T1000 (cell line): Measurements from ENCODE around the gene MRPL12.

Experiments used
- DNase-seq: peaks from one replicate; lab custom pipeline; 2025; ENCODE audit warnings: mixed read lengths; lab: John Stamatoyannopoulos, UW

The MRPL12 gene

DNA sequence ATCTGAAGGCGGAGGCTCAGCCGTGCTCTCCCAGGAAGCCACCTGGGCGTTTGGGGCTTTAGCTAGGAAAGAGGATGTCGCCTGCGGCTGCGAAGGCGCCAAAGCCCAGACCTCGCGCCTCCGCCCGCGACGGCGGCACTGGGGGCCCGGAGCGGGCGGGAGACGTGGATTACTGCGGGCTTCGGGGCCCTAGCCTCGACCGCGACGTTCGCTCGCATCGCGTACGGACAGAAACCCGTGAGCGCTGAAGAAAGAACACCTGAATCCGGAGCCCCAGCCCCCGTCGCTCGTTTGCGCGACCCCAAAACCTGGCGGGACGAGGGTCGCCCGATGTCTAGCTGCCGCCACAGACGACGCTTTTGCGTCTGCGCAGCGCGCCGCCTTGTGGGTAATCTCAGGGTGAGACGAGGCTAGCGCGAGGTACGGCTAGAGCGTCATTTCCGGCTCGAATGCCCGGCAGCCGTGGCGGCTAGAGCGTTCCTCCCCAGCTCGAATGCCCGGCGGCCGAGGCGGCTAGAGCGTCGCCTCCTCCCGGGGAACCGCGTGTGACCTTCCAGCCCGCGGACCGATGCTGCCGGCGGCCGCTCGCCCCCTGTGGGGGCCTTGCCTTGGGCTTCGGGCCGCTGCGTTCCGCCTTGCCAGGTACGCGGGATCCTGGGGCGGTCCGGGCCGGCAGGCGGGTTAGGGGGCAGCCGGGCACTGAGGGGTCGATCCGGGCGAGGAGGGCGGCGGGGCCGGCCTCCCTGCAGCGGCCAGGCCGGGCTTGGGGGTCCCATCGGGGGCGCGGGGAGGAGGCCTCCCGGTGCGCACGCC lies at the start of gene MRPL12:
Gene MRPL12 (plus strand): TSS at position 434 of the 813 bp plus-strand sequence. CDS start 135 bp downstream, at position 569.
- DNase-seq = peak; percentile 80

DNA sequence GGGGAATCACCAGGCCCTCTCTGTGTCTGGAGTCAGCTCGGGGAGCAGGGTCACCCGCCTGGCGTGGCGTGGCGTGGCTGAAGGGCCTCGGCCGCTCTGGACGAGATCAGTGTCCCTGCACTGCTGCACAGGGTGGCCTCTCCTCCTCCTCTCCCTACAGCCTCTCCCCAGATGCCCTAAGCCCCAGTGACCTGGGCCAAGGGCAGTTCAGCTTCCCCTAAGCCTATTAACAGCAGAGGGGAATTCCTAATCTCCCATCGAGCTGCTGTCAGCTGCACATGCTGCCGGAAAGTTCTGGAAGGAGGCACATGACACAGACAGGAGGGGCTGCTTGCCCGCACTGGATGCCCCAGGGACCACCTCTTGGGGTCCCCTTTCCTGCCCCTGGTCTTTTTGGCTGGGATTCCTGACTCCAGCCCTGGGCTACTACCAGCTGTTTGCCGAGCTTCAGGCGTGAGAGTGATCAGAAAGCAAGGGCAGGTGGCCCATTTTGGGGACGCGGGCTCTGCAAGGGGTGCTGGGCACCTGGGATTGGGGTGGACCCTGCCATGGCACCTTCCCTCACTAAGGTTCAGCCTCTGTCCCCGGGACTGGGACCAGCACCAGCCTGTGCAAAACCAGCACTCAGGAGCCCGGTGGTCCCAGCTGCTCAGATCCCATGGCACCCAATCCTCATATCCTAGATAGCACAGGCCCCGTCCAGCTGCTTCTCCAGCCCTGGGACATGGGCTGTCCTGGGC lies 47.6 kb upstream of the MRPL12 start:
- no peak for DNase-seq

DNA sequence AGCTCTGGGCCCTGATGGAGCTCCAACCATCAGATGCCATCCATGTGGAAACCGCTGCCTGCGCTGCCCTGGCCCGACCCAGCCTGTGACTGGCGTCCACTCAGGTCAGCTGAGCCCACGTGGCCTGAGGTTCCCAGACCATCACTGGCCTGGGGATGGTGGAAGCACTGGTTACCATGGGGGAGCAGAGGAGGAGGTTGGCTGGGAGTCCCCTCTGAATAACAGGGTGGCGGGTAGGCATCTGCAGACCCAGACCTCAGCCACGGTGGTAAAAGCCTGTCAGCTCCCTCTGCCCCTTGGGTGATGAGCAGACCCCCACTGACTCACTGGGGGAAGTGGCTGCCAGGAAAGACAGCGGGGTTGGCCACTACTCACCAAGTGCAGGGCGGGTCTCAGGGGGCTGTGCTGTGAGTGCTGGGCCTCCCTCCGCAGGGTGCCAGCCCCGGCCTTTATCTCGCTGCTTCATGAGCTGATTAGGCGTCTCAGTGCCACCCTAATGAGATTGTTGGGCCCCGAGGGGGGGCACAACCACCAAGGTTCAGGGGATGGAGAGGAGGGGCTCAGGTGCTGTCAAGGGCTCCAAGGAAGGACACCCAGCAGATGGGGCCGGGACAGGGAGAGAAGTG lies 46.9 kb upstream of the MRPL12 start, which contains the start of gene PDE6G:
Gene PDE6G (minus strand): TSS at position 425 of the 626 bp plus-strand sequence. CDS start 3,237 bp downstream, outside the sequence.
- no peak for DNase-seq

DNA sequence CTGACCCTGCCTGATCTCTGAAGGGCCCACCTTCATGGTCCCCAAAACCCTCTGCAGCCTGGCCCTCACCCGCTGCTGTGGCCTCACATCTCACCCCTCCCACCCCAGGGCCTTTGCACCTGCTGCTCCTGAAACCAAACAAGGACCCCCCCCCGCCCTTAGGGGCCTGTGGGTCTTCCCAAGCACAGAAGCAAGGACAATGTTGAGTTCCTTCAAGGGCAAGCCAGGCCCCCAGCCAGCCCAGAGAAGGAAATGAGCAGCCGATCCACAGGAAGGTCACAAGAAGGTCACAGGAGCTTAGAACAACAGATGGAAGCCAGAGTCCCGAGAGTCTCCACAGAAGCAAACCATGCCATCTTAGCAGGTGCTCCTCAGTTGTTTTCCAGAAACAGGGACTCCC lies 46.3 kb upstream of the MRPL12 start:
- no peak for DNase-seq

DNA sequence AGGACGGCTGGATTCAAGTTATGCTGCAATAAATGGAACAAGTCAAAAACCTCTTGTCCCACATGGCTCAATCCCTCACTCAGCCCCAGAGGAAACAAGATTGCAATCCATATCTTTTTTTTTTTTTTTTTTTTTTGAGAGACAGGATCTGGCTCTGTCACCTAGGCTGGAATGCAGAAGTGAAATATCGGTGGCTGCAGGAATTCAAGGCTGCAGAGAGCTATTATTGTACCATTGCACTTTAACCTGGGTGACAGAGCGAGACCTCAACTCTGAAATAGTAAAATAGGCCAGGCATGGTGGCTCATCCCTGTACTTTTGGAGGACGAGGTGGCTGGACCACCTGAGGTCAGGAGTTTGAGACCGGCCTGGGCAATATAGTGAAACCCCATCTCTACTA lies 44.1 kb upstream of the MRPL12 start:
- DNase-seq = no peak

DNA sequence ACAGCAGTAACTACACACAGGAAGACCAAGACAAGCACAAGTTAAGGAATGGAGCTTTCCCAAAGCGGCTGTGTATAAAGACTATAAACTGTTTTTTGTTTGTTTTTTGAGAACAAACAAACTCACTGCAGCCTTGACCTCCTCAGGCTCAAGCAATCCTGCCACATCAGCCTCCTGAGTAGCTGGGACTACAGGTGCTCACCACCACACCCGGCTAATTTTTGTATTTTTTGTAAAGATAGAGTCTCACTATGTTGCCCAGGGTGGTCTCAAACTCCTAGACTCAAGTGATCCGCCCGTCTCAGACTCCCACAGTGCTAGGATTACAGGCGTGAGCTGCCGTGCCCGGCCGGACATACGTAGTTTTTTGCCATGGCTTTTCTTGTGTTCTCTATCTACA lies 42.7 kb upstream of the MRPL12 start:
- DNase-seq = no peak

DNA sequence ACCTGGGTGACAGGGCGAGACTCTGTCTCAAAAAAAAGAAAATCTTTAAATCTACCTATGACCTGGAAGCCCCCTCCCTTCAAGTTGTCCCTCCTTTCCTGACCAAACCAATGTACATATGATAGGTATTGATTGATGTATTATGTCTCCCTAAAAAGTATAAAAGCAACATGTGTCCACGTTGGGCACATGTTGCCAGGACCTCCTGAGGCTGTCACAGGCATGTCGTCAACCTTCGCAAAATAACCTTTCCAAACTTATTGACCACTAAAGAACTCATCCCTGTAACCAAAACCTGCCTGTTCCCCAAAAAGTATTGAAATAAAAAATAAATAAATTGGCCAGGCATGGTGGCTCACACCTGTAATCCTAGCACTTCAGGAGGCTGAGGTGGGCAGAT lies 41.2 kb upstream of the MRPL12 start:
- DNase-seq = no peak

DNA sequence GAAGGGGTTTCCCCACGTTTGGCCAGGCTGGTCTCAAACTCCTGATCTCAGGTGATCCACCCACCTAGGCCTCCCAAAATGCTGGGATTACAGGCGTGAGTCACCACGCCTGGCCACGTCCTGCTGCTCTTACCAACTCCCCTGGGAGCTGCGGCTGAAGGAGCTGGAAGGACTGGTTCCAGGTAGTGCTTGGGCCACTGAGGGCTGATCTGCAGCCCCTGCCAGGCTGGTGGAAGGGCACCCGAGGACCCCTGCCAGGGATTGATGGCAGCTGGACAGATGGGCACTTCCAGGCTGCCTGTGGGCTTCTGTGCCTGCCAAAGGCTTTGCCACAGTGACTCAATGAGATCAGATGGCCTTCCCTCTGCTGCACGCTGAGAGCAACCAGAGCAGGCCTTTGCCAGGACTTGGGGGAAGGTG lies 39.1 kb upstream of the MRPL12 start:
- DNase-seq = no peak

DNA sequence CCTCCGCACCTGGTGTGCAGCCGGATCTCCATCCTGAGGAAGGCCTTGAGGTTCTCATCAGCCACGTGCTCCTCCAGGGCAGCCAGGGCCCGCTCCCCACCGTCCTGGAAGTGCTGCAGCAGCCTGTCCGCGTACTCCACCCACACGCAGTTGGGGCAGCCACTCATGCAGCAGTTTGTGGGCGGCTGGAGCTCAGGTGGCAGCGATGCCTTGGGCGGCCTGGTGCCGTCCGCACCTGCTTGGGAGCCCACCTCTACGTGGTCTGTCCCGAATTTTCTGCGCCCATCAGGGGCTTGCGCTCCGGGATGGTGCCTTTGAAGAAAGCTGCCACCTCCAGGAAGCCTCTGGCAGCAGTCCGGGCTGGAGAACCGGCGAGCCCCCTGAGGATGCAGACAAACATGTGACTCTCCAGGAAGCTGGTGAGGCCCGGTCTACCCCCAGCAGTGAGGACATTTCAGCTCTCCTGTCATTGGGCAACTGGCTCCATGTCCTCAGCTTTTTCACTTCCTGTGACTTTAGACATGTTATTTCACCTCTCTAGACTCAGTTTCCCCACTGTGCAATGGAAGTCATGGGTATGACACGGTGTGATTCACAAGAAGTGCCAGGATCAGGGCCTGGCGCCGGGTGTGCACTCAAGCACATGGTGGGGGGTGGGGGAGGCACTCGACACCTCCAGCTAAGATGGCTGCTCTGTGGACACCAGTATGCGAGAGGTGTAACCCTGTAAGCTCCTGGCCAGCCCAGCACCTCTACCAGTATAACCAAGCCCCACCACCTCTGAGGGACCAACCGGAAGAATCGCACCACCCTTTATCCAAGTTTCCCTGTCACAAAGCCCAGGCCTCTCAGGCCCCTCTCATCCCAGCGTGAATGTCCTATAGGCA lies 37.7 kb upstream of the MRPL12 start:
- no peak for DNase-seq

DNA sequence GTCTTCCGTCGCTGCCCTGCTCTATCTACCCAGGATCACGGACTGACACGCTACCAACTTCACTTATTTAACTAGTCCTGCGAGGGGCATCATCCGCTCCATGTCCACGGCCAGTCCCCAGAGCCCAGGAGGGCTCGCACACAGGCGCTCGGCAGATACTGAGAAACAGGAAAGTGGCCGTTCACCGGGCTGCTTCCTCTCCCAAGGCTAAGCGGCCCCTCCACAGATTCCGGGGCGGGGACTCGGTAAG lies 37.1 kb upstream of the MRPL12 start:
- DNase-seq = no peak

DNA sequence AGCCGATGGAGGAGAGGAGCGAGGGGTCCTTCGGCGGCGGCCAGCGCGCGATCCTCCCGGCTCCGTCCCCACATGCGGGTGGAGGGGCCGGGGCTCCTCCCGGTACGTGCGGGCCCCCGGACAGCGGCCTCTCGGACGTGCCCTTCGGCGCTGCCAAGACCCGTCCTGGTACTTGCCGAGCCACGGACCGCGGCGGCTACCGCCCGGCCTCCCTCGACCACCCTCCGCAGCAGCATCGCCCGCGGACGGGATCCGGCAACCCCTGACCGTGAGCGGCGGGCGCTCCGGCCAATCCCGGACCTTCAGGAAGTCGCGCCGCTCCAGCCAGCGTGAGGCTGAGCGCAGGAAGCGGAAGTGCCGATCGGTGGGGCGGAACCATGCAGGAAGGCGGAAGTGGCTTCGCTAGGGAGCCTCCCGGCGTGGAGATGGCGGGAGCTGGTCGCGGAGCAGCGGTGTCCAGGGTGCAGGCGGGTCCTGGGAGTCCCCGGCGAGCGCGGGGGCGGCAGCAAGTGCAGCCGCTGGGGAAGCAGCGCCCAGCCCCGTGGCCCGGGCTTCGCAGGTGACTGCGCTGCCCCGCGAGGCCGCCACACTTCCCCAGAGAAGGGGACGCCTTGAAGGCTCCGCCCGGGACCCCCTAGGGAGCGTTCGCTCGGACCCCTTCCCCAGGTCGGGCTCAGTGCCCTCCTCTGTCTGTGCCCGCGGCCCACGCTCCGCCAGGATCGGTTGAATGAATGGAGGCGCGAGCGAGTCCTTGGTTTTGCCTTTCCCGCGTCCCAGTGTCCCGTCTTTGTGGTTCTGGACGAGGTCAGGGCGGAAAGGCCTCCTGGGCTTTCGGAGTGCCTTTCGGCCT lies 36.6 kb upstream of the MRPL12 start, which contains the start of the genes CCDC137 and OXLD1:
Gene CCDC137 (plus strand): TSS at position 396 of the 850 bp plus-strand sequence. CDS start 30 bp downstream, at position 426.
Gene OXLD1 (minus strand): TSS at position 264 of the 850 bp plus-strand sequence. CDS start 28 bp downstream, at position 236.
- peak; percentile 93 for DNase-seq

DNA sequence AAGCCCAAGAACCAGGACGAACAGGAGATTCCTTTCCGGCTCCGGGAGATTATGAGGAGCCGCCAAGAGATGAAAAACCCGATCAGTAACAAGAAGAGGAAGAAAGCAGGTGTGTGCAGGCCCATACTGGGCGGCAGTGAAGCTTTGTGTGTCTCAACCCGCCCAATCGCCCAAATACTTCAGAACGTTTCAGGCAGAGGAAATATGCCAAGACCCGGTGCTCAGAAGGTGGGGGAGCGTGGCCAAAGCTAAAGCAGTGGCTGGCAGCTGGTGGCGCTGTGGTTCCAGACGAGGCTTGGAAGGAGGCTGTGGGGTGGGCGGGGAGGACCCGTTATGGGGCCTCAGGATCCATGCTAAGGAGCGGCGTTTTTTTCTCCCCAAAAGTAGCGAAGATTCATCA lies 35.4 kb upstream of the MRPL12 start:
- DNase-seq = no peak

DNA sequence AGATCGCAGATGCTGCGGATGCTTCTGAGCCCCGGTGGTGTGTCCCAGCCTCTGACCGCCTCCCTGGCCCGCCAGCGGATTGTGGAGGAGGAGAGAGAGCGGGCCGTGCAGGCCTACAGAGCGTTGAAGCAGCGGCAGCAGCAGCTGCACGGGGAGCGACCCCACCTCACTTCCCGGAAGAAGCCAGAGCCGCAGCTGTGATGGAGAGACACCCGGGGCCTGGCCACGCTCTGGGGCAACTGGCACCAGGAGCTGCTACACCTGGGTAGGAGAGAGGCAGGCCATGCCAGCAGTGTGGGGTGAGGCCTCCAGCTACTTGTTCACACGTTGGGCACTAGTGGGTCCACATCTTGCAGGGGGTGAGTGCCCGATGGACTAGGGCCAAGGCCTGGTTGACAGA lies 30.7 kb upstream of the MRPL12 start:
- DNase-seq = no peak

DNA sequence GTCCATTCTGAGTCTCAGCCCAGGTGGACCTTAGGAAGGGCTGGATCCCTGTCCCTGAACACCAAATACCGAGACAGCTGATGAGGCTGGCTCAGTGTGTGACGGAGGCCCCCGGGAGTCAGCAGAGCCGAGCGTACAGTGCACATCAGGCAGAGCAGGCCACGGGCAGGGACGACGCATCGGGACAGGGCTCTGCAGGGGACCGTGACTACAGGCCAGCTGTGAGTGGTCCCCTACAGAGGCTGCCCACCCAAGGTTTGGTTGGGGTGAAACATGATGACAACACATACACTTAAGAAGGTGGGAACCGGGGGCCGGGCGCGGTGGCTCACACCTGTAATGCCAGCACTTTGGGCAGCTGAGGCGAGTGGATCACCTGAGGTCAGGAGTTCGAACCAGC lies 30.2 kb upstream of the MRPL12 start:
- no peak for DNase-seq

DNA sequence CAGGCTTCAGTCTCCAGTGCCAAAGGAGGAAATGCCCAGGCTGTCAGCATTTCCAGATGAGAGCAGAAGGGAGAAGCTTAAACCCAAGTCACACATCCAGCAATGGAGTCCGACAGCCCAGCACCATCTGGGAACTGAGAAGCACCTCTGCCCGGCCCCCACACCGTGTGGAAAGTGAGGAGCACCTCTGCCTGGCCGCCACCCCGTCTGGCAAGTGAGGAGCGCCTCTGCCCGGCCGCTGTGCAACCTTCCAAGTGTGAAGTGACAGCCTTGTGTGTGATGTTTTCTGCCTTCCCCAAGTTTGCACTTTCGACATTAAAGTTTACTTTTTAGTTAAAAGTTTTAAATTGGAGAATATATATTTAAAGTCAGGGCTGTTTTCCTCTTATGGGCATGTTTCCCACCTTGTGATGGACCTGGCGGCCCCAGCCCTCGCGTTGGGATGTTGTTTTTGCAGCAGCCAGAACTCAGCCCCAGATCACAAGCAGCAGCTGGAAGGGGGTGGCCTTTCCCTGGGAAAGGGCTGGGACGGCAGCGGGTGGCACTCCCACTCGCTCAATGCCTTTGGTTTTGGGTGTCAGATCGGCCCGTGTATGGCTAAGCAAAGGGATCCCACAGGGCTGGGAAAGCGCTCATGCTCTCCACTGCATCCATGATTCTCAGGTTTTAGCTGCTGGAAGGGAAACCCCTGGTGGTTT lies 29.5 kb upstream of the MRPL12 start:
- no peak for DNase-seq

DNA sequence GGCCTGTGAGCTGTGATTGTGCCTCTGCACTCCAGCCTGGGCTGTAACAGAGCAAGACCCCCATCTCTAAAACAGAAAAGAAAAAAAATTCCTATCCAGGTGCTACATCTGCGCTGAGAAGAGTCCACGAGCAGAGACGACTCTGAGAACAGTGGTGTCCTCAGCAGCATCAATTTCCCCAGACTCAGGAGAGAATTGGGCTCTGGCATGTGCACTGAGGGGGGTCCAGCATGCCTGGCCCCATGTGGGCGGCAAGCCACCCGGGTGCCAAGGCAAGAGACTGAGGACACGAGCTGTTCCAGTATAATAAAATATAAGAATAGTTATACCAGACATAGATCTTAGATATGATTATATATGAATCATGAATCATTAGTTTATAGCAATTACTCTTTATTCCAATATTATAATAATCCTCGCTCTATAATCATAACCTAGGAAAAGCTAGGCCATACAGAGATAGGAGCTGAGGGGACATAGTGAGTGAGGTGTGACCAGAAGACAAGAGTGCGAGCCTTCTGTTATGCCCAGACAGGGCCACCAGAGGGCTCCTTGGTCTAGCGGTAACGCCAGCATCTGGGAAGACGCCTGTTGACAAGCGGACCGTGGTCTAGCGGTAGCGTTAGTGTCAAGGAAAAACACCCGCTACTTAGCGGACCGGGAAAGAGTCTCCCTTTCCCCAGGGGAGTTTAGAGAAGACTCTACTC lies 27.5 kb upstream of the MRPL12 start:
- peak; percentile 34 for DNase-seq

DNA sequence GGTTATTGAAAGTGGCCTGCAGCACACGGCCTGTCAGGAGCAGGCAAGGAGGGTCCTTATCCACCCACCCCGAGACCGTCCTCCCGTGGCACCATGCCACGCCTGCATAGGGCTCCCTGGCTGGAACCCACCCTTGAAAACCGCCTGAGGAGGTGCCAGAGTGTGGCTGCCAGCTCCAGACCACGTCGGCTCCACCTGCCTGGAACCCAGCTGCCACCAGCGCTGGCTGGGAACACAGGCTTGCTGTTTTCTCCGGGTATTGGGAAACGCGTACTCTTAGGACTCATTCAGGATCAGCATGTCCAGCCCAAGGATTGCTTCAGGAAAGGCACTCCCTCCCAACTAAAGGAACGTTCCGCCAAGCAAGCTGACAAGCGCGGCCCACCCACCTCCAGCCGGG lies 26.3 kb upstream of the MRPL12 start:
- DNase-seq = no peak

DNA sequence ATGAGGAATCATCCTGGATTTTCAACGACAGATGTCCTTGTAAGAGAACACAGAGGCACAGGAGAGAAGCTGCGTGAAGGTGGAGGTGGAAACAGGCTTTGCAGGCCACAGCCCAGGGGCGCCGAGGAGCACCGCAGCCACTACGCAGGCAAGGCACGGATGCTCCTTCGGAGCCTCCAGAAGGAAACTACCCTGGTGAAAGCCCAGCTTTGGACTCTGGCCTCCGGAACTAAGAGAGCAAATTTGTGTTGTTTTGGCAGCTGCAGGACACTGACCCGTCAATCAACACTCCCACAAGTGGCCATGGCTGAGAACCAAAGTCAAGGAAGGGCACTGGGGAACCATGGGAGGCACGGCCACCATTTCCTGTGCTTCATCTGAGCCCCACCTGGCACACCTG lies 23.0 kb upstream of the MRPL12 start:
- DNase-seq = no peak

DNA sequence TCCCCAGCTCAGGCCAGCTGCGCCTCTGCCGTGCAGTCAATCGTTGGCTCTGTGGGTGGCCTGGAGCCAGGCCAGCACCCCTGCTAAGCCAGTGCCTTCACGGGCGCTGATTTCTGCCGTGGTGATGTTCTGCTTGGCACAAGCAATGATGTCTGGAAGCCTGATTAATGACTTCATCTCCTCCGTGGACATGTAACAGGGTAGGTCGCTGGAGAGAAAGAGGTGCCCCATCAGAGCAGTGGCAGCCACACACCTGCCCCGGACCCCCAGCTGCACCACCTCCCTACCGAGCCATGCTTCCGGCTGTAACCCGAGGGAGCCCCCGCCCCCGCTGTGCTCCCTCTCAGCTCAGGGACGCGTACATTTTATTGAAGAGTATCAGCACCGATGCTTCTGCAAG lies 21.5 kb upstream of the MRPL12 start:
- no peak for DNase-seq
